Activated naive CD8-positive, alpha-beta T cell treated with anti-CD3 and anti-CD28 coated beads for 36 hours (primary cell): Measurements from ENCODE around the gene CYP4F8. TPM values are rescaled to one million over a fixed set of nuclear protein-coding genes. Genes with fewer than 3 reads are reported as not detected.
"Not testable (repeated sequence)": the region's sequence is repeated elsewhere in the genome, so short reads cannot be mapped to it uniquely, and the experiment has no call there.

Experiments used
- DNase-seq: peaks from one replicate; pipeline ENCODE4 v3.0.0; 2021
- H3K27ac Mint-ChIP-seq: one replicate; pipeline ENCODE4 v1.8.0; 2022; ENCODE audit warnings: mild to moderate bottlenecking, moderate library complexity, mixed read lengths
- H3K27me3 Mint-ChIP-seq: one replicate; pipeline ENCODE4 v1.8.0; 2022; ENCODE audit warnings: mild to moderate bottlenecking, mixed read lengths
- H3K36me3 Mint-ChIP-seq: one replicate; pipeline ENCODE4 v1.8.0; 2021; ENCODE audit warnings: mild to moderate bottlenecking, mixed read lengths
- H3K4me1 Mint-ChIP-seq: one replicate; pipeline ENCODE4 v1.8.0; 2021; ENCODE audit warnings: mixed read lengths
- H3K4me3 Mint-ChIP-seq: one replicate; pipeline ENCODE4 v1.8.0; 2022; ENCODE audit warnings: mild to moderate bottlenecking, moderate library complexity, mixed read lengths
- H3K9me3 Mint-ChIP-seq: one replicate; pipeline ENCODE4 v1.8.0; 2022; ENCODE audit warnings: mixed read lengths
- total RNA-seq, 2 experiments: library from RNA; stranded (reverse); gene quantifications; one replicate each; pipeline ENCODE4 v1.2.3, GENCODE V29; 2021

CYP4F8 gene
- total RNA-seq, 2 experiments from 2014 or later, result not detected

DNA sequence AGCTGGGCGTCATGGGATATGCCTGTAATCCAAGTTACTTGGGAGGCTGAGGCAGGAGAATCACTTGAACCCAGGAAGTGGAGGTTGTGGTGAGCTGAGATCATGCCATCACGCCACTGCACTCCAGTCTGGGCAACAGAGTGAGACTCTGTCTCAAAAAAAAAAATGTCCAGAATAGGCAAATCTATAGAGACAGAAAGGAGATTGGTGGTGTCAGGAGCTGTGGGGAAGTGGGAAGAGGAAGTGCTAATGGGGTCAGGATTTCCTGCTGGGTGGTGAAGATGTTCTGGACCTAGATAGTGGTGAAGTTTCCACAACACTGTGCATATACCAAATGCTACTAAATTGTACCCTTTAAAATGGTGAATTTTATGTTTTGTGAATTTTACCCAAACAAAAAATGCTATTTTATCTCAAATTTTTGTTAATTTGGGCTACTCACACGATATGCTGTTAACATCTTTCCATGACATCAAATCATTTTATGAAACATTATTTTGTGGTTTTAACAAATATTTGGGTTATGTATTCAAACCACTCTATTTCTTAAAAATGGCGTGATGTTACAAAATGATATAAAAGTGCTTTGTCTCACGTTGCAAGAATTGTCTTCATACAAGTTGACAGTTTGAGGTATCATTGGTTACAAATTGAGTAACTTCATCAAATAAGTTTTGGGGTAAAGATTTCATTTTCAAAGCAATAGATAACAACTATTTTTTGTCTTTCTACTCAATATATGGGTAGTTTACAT is 18.2 kb downstream of the CYP4F8 start:
- no peaks in the 10 kb centered on the region for H3K9me3 Mint-ChIP-seq
- H3K4me1 Mint-ChIP-seq, result no peaks in the 10 kb centered on the region
- peaks cover 12% of the 10 kb centered on the region for H3K27me3 Mint-ChIP-seq
- H3K27ac Mint-ChIP-seq, result no peak overlapping the region
- DNase-seq, result no peak
- H3K36me3 Mint-ChIP-seq, result no peaks in the 10 kb centered on the region
- no peak overlapping the region for H3K4me3 Mint-ChIP-seq

DNA sequence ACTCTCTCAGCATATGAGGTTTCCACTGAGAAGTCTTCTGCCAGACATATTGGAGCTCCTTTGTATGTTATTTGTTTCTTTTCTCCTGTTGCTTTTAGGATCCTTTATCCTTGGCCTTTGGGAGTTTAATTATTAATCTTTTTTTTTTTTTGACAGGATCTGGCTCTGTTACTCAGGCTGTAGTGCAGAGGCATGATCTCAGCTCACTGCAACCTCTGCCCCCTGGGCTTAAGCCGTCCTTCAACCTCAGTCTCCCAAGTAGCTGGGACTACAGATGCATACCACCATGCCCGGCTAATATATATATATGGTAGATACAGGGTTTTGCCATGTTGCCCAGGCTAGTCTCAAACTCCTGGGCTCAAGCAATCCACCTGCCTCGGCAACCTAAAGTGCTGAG is 19.1 kb downstream of the CYP4F8 start:
- H3K9me3 Mint-ChIP-seq, result no peaks in the 10 kb centered on the region
- no peaks in the 10 kb centered on the region for H3K4me1 Mint-ChIP-seq
- peaks cover 7% of the 10 kb centered on the region for H3K27me3 Mint-ChIP-seq
- no peak overlapping the region for H3K4me3 Mint-ChIP-seq
- H3K36me3 Mint-ChIP-seq, result no peaks in the 10 kb centered on the region
- H3K27ac Mint-ChIP-seq, result no peak overlapping the region
- no peak for DNase-seq

DNA sequence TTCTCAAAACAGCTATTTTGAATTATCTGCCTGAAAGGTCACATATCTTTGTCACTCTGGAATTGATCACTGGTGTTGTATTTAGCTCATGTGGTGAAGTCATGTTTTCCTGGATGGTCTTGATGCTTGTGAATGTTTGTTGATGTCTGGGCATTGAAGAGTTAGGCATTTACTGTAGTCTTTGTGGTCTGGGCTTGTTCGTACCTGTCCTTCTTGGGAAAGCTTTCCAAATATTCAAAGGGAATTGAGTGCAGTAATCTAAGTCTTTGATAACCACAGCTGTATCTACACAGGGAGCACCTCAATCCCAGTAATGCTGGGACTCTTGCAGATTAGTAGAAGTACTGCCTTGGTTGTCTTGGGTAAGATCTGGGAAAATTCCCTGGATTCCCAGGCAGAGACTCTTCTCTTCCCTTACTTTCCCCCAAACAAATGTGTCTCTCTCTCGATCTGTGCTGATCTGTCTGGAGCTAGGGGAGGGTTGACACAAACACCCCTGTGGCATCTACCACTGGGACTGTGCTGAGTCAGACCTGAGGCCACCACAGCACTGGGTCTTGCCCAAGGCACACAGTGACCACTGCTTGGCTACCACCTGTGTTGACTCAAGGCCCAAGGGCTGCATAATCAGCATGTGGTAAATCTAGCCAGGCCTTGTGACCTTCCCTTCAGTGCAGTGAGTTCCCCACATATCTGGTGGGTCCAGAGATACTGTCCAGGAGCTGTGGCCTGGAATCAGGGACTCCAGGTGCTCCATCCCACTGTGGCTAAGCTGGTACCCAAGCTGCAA is 20.2 kb downstream of the CYP4F8 start:
- no peak overlapping the region for H3K27ac Mint-ChIP-seq
- no peaks in the 10 kb centered on the region for H3K36me3 Mint-ChIP-seq
- H3K4me1 Mint-ChIP-seq, result no peaks in the 10 kb centered on the region
- peaks cover 7% of the 10 kb centered on the region for H3K27me3 Mint-ChIP-seq
- H3K9me3 Mint-ChIP-seq, result no peaks in the 10 kb centered on the region
- no peak for DNase-seq
- H3K4me3 Mint-ChIP-seq, result no peak overlapping the region

DNA sequence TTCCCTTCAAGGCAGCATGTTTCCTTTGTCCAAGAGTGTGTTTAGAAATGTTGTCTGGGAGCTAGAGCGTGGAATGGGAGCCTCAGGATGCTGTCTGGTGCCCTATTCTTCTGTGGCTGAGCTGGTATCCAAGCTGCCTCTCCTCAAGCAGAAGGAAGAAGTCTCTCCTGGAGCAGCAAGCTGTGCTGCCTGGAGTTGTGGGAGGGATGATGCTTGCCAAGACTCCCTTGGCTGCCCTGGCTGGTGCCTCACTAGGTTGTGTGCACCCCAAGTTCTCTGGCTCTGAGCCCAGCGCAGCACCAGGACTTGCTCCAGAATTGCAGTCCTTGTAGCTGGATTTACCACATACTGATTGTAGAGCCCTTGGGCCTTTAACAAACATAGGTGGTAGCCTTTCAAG is 21.0 kb downstream of the CYP4F8 start:
- Mint-ChIP-seq H3K9me3 (no peaks in the 10 kb centered on the region), H3K27ac (no peak overlapping the region), H3K36me3 (no peaks in the 10 kb centered on the region), H3K27me3 (peaks cover 7% of the 10 kb centered on the region), H3K4me3 (no peak overlapping the region), H3K4me1 (no peaks in the 10 kb centered on the region)
- no peak for DNase-seq

DNA sequence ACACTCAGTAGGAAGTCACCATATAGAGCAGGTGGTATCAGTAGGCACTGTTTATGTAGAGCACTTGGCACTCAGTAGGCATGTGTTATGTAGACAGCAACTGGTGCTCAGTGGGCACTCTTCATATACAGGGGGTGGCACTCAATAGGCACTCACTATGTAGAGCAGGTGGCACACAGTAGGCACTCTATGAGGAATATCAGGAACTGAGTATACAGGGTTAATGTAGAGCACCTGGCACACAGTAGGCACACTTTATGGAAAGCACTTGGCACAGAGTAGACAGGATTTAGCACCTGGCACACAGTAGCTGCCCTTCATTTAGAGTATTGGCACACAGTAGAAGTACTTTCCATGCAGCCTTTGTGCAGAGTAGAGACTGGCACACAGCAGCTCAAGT is 24.6 kb downstream of the CYP4F8 start:
- no peak overlapping the region for H3K4me3 Mint-ChIP-seq
- H3K36me3 Mint-ChIP-seq, result no peaks in the 10 kb centered on the region
- DNase-seq, result no peak
- peaks cover 7% of the 10 kb centered on the region for H3K27me3 Mint-ChIP-seq
- no peaks in the 10 kb centered on the region for H3K4me1 Mint-ChIP-seq
- H3K9me3 Mint-ChIP-seq, result no peaks in the 10 kb centered on the region
- H3K27ac Mint-ChIP-seq, result no peak overlapping the region

DNA sequence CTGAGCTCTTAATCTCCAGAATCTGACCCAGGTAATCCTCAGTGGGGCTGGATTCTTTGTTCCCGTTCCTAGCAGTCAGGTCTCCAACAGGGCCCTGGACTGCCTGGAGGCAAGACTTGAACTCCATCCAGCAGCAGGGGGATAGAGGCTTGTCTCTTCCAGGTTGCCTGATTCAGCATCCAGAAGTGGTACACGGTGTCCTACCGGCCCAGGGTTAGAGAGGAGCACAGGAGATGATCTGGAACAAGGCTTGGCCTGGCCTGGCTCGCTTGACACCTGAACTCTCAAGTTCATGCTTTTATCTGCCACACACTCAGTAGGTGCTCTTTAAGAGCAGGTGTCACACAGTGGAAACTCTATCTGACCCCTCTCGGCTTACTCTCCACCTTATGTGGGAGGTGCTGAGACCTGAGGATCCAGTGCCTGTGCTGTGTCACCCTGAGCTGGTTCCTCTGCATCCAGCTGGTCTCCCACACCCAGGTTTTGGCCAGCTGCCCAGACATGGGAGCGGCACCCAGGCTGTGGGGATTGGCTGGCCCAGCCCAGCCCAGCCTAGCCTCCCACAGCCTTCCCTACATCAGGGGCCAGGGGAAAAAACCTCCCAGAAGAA is 25.4 kb downstream of the CYP4F8 start, which contains the start of gene CYP4F3:
Gene CYP4F3 (plus strand): TSS at position 604 of the 610 bp plus-strand sequence. CDS start 519 bp downstream, outside the sequence.
- DNase-seq, result no peak
- Mint-ChIP-seq H3K36me3 (no peaks in the 10 kb centered on the region), H3K27me3 (peaks cover 7% of the 10 kb centered on the region), H3K27ac (no peak within 1 kb of the TSS), H3K9me3 (no peaks in the 10 kb centered on the region), H3K4me3 (no peak within 1 kb of the TSS), H3K4me1 (no peaks in the 10 kb centered on the region)

DNA sequence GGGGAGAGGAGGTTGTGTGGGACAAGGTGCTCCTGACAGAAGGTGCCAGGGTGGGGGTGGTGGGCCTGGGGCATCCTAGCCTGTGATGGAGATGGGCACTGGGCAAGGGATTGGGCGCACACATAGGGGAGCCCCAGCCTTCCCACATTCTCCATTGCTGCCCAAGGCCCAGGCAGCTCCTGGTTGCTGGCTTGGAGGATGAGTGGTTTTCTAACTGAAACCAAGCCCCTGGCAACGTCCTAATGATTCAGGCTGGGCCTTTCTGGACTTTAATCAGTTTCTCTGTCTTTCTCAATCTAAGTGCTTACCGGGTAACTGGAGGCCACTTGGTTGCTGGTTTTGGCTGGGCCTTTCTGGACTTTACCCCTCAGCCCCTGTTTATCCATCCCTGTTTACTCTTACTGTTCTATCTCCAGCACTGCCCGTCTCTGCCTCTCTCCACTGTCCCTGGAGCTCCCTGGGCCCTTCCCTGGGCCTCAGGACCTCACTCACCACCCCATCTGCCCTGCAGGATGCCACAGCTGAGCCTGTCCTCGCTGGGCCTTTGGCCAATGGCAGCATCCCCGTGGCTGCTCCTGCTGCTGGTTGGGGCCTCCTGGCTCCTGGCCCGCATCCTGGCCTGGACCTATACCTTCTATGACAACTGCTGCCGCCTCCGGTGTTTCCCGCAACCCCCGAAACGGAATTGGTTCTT is 26.0 kb downstream of the CYP4F8 start:
- Mint-ChIP-seq H3K27me3 (peaks cover 7% of the 10 kb centered on the region), H3K9me3 (no peaks in the 10 kb centered on the region), H3K36me3 (no peaks in the 10 kb centered on the region), H3K4me1 (no peaks in the 10 kb centered on the region), H3K27ac (no peak overlapping the region), H3K4me3 (no peak overlapping the region)
- no peak for DNase-seq

DNA sequence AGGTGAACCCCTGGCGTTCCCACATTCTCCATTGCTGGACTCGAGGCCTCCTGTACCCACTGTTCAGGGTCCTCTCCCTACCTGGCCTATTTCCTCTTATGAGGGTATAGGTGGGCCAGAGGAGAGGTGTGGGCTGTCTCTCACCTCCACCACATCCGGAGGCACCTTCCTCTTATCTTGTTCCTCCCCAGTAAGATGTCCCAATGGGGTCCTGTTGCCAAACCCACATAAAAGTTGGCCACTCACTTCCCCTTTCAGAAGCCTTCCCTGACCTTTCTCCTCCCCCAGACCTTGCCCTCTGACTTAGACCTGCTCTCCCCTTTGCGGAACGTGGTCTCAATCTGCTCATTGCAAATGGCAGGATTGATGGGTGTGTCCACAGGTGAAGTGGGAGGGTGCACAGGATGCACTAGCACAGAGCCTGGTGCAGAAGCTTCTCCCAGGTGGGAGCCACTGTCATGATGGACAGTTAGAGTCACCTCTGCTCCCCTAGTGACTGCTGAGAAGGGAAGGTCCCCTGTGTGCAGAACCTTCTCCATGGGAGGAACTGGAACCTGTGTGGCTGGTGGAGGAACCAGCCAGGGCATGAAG is 27.0 kb downstream of the CYP4F8 start:
- H3K4me3 Mint-ChIP-seq, result no peak overlapping the region
- H3K36me3 Mint-ChIP-seq, result no peaks in the 10 kb centered on the region
- H3K27me3 Mint-ChIP-seq, result peaks cover 3% of the 10 kb centered on the region
- H3K9me3 Mint-ChIP-seq, result no peaks in the 10 kb centered on the region
- no peaks in the 10 kb centered on the region for H3K4me1 Mint-ChIP-seq
- no peak overlapping the region for H3K27ac Mint-ChIP-seq
- no peak for DNase-seq

DNA sequence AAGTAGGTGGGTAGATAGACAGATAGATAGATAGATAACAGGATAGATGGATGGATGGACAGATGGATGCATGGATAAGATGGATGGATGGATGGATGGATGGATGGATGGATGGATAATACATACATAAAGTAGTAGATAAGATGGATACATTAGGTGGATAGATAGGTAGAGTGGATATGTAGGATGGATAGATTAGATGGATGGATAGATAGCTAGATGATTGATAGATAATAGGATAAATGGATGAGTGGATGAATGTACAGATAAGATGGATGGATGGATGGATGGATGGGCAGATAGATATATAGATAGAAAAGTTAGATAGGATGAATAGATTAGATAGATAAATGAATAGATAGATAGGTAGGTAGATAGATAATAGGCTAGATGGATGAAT is 27.8 kb downstream of the CYP4F8 start:
- Mint-ChIP-seq H3K27ac (no peak overlapping the region), H3K4me1 (no peaks in the 10 kb centered on the region), H3K36me3 (no peaks in the 10 kb centered on the region), H3K9me3 (no peaks in the 10 kb centered on the region), H3K4me3 (no peak overlapping the region), H3K27me3 (no peaks in the 10 kb centered on the region)
- no peak for DNase-seq

DNA sequence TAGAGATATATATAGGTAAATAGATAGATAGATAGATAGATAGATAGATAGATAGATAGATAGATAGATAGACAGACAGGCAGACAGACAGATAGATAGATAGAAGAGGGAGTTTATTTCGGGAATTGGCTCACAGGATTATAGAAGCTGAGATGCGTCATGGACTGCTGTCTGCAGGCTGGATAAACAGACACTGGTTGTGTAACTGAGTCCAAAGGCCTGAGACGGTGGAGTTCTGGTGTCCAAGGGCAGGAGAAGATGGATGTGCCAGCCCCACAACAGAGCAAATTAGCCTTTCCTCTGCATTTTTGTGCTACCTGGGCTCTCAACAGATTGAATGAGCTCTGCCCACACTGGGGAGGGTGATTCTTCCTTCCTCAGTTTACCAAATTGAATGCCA is 28.4 kb downstream of the CYP4F8 start:
- H3K4me1 Mint-ChIP-seq, result no peaks in the 10 kb centered on the region
- no peaks in the 10 kb centered on the region for H3K36me3 Mint-ChIP-seq
- no peaks in the 10 kb centered on the region for H3K27me3 Mint-ChIP-seq

DNA sequence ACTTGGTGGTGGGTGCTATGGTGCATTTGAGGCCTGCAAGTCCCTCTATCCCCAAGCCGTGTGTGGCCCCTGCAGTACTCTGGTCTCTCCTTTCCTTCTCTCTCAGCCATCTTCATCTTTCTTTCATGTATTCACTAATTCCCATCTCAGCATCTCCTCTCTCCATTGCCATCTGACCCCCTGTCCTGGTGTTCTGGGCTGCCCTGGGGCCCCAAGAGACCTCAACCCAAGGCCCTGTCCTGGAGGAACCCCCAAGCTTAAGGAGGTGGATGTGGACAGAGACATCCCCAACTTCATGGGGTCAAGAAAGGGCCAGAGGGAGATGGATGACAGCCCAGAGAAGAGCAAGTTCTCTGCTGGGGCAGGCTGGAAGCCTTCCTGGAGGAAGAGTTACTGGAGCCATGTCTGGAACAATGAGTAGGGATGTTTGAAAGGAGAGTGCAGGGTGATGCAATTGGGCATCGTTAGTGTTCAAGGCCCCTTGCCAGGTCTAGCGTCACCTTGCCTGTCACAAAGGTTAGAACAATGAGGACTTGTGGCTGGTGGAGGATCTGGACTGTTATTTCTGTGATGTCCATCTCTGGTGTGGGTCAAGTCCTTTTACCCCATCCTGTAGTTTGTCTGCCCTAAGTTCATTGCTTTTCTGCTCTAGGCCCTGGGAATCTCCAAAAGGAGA is 29.2 kb downstream of the CYP4F8 start:
- Mint-ChIP-seq H3K27ac (no peak overlapping the region), H3K27me3 (no peaks in the 10 kb centered on the region), H3K4me1 (no peaks in the 10 kb centered on the region), H3K9me3 (no peaks in the 10 kb centered on the region), H3K36me3 (no peaks in the 10 kb centered on the region), H3K4me3 (no peak overlapping the region)
- no peak for DNase-seq

More for the DNA sequence above, 28.4 kb downstream of the CYP4F8 start:
- no peaks in the 10 kb centered on the region for H3K9me3 Mint-ChIP-seq
- no peak for DNase-seq
- no peak overlapping the region for H3K27ac Mint-ChIP-seq
- H3K4me3 Mint-ChIP-seq, result no peak overlapping the region

DNA sequence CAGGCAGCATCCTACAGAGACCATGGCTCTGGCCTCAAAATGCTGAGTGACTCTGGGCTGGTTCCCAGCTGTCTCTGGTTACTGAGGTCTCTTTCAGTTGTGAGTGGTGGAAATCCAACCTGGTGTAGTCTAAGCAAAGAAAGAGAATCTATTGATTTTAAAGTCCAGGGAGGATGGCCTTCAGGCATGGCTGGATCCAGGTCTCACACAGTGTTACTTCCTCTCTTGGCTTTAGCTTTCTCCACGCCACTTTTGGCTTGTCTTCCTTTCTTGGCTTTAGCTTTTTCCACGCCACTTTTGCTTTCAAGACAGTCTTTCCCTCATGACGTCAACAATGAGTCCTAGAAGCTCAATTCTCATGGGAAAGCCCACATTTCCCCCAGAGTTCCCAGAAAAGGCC is 29.8 kb downstream of the CYP4F8 start:
- no peaks in the 10 kb centered on the region for H3K4me1 Mint-ChIP-seq
- H3K4me3 Mint-ChIP-seq, result no peak overlapping the region
- no peak overlapping the region for H3K27ac Mint-ChIP-seq
- no peaks in the 10 kb centered on the region for H3K36me3 Mint-ChIP-seq
- H3K9me3 Mint-ChIP-seq, result no peaks in the 10 kb centered on the region
- no peaks in the 10 kb centered on the region for H3K27me3 Mint-ChIP-seq
- DNase-seq, result no peak

DNA sequence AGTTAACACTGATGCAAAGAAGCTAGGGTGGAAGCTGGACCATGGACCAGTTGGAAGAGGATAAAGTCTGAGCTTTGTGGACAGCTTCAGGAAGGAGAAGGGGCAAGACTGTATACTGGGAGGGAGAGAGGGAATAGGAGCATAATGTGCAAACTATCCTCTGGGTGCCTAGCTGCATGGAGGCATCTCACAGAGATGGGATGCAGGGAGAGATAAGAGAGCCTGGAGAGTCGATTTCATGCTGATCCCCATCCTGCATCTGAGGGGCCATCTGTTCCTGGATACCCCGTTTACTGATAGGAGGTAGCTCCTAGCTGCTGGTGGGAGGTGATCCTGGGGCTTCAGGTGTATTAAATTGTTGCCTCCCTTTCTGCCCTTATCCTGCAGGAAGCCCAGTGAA is 34.5 kb downstream of the CYP4F8 start:
- H3K27me3 Mint-ChIP-seq, result peaks cover 12% of the 10 kb centered on the region
- no peaks in the 10 kb centered on the region for H3K4me1 Mint-ChIP-seq
- DNase-seq, result no peak
- H3K4me3 Mint-ChIP-seq, result no peak overlapping the region
- no peaks in the 10 kb centered on the region for H3K9me3 Mint-ChIP-seq
- H3K36me3 Mint-ChIP-seq, result no peaks in the 10 kb centered on the region
- H3K27ac Mint-ChIP-seq, result no peak overlapping the region

DNA sequence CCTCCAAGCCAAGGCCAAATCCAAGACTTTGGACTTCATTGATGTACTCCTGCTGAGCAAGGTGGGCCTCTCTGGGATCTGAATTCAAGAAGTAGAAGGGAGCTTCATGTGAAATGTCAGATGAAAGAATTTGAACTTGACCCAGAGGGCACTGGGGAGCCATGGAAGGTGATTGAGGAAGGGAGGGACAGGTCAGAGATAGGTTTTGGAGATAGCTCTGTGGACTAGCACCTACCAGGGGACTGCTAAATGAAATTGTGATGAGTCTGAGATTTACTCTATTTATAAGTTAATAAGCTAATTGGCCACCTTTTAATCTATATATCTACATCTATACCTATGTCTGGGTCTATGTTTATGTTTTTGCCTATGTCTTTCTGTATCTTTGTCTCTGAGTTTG is 35.1 kb downstream of the CYP4F8 start:
- not testable (repeated sequence) for DNase-seq, H3K36me3 Mint-ChIP-seq, H3K27ac Mint-ChIP-seq, H3K9me3 Mint-ChIP-seq, H3K4me3 Mint-ChIP-seq, H3K4me1 Mint-ChIP-seq
- H3K27me3 Mint-ChIP-seq, result peaks cover 18% of the 10 kb centered on the region
